Suprapubic skin (tissue), 4 donors: ENCODE measurements around the gene KLK12. TPM values are rescaled to one million over a fixed set of nuclear protein-coding genes. Genes with fewer than 3 reads are reported as not detected.
A peak's percentile ranks its signal among the peaks of the same experiment; 100 is the strongest.
"Not testable (repeated sequence)": the region's sequence is repeated elsewhere in the genome, so short reads cannot be mapped to it uniquely, and the experiment has no call there.

Experiments
- DNase-seq, 2 donors: peaks; one replicate each; pipeline ENCODE4 v3.0.0-alpha.2; 2019; ENCODE audit warnings: low spot score in 2 of 2
- H3K27ac ChIP-seq: fragments of 200-600 bp; sonication (generic); one replicate; pipeline ENCODE4 v1.5.1; 2019
- H3K27me3 ChIP-seq: fragments of 200-600 bp; sonication (generic); one replicate; pipeline ENCODE4 v1.5.1; 2019
- H3K36me3 ChIP-seq: fragments of 200-600 bp; sonication (generic); one replicate; pipeline ENCODE4 v1.5.1; 2019
- H3K4me1 ChIP-seq: fragments of 200-600 bp; sonication (generic); one replicate; pipeline ENCODE4 v1.5.1; 2019
- H3K4me3 ChIP-seq: fragments of 200-600 bp; sonication (generic); one replicate; pipeline ENCODE4 v1.5.1; 2019; ENCODE audit warnings: mild to moderate bottlenecking
- H3K9me3 ChIP-seq: fragments of 200-600 bp; sonication (generic); one replicate; pipeline ENCODE4 v1.5.1; 2019
- EP300 ChIP-seq: sonication (generic); formaldehyde crosslinking; IDR thresholded peaks from one replicate; pipeline ENCODE4 v1.6.1; 2017; ENCODE audit warnings: antibody characterized with exemption
- POLR2A ChIP-seq, 2 donors: fragments of 450-650 bp; IDR thresholded peaks; one replicate each; pipeline ENCODE4 v1.6.1; 2017; ENCODE audit warnings: antibody characterized with exemption in 2 of 2, mild to moderate bottlenecking in 2 of 2, moderate library complexity in 2 of 2
- POLR2AphosphoS5 ChIP-seq, 3 donors: sonication (generic); formaldehyde crosslinking; IDR thresholded peaks; one replicate each; pipeline ENCODE4 v1.6.1; 2017; ENCODE audit warnings: antibody characterized with exemption in 3 of 3
- WGBS: methylation state at CpG from one replicate; pipeline ENCODE4 v1.1.5; 2018; 5-methylcytosine and 5-hydroxymethylcytosine counted together
- total RNA-seq, 4 donors: library from RNA; depleted of rRNA; stranded (reverse); fragments of >200 nt; gene quantifications; one replicate each; pipeline ENCODE4 v1.1.0, GENCODE V29; 2016
- TF ChIP-seq, protein P1 (sequence below), 2 donors: fragments of 200-600 bp in 1 of 2; fragments of 450-650 bp in 1 of 2; sonication (generic) in 1 of 2; IDR thresholded peaks; one replicate each; pipeline ENCODE4 v1.5.1; 2016 to 2019; ENCODE audit warnings: antibody characterized with exemption in 2 of 2, mild to moderate bottlenecking in 1 of 2, moderate library complexity in 1 of 2

KLK12 gene
- total RNA-seq, 4 donors from 2014 or later: 2.6 to 5.0 TPM; not detected in 2

DNA sequence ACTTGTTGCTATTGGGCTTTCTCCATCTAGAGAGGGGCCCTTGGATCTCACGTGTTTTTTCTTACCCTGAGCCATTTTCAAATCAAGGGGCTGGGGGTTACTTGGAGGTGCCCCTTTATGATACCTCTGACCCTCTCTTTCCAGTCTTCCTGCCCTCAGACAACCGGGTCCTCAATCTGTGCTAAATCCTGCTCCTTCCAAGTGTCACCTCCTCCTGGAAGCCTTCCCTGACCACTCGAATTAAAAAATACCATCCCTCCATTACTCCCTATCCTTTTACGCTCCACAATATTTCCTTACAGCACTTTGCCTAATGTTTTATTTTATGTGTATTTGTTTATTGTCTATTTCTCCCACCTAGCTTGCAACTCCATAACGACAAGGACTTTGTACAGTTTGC is 36.7 kb downstream of the KLK12 start:
- Histone ChIP-seq H3K4me1 (peaks cover 21% of the 10 kb centered on the region), H3K4me3 (no peak overlapping the region), H3K27ac (no peak overlapping the region), H3K36me3 (no peaks in the 10 kb centered on the region), H3K27me3 (peaks cover 39% of the 10 kb centered on the region), H3K9me3 (no peaks in the 10 kb centered on the region)
- no peak for DNase-seq
- TF ChIP-seq EP300: no peak
- TF ChIP-seq, protein P1, sequence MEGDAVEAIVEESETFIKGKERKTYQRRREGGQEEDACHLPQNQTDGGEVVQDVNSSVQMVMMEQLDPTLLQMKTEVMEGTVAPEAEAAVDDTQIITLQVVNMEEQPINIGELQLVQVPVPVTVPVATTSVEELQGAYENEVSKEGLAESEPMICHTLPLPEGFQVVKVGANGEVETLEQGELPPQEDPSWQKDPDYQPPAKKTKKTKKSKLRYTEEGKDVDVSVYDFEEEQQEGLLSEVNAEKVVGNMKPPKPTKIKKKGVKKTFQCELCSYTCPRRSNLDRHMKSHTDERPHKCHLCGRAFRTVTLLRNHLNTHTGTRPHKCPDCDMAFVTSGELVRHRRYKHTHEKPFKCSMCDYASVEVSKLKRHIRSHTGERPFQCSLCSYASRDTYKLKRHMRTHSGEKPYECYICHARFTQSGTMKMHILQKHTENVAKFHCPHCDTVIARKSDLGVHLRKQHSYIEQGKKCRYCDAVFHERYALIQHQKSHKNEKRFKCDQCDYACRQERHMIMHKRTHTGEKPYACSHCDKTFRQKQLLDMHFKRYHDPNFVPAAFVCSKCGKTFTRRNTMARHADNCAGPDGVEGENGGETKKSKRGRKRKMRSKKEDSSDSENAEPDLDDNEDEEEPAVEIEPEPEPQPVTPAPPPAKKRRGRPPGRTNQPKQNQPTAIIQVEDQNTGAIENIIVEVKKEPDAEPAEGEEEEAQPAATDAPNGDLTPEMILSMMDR (IDR thresholded peaks at IDR 0.05): no peak
- no peak for TF ChIP-seq POLR2A (IDR thresholded peaks at IDR 0.05)
- TF ChIP-seq POLR2AphosphoS5 (IDR thresholded peaks at IDR 0.05): no peak
- WGBS: 72% methylated on average over 5 of the region's 5 CpGs

DNA sequence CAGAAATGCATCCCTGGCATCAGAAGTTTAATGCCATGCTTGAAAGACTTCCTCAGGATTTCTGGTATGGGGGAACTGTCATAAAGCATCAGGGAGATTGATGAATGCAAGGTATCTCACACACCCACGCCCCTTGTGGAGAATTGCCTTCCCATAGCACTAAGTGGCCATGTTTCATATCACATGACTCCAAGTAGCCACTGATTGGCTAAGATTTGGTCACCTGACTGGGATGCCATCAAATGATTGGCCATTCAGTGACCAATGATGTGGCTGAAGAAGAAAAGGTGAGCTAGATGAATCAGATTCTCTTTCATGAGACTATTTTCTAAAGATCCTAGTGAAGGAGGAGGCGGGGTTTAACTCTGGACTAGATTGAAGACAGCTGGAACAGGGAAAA is 40.7 kb downstream of the KLK12 start:
- H3K27ac ChIP-seq: no peak overlapping the region
- H3K27me3 ChIP-seq: peaks cover 4% of the 10 kb centered on the region
- H3K4me1 ChIP-seq: no peaks in the 10 kb centered on the region
- no peak for DNase-seq
- WGBS: 79% methylated on average over 2 of the region's 2 CpGs
- H3K36me3 ChIP-seq: no peaks in the 10 kb centered on the region
- H3K4me3 ChIP-seq: no peak overlapping the region
- H3K9me3 ChIP-seq: no peaks in the 10 kb centered on the region
- no peak for TF ChIP-seq EP300
- no peak for TF ChIP-seq POLR2A (IDR thresholded peaks at IDR 0.05)
- no peak for TF ChIP-seq POLR2AphosphoS5 (IDR thresholded peaks at IDR 0.05)
- TF ChIP-seq, protein P1 (IDR thresholded peaks at IDR 0.05): no peak

GRCh38 chr19:50992666-50993035 is 42.2 kb downstream of the KLK12 start:
- no peak for DNase-seq
- Histone ChIP-seq H3K4me1 (no peaks in the 10 kb centered on the region), H3K27me3 (no peaks in the 10 kb centered on the region), H3K36me3 (no peaks in the 10 kb centered on the region), H3K27ac (no peak overlapping the region), H3K9me3 (no peaks in the 10 kb centered on the region), H3K4me3 (no peak overlapping the region)
- TF ChIP-seq EP300 (no peak), POLR2A (IDR thresholded peaks at IDR 0.05) (no peak), POLR2AphosphoS5 (IDR thresholded peaks at IDR 0.05) (no peak)
- TF ChIP-seq, protein P1 (IDR thresholded peaks at IDR 0.05): no peak
- 55% methylated on average over 2 of the region's 2 CpGs for WGBS

DNA sequence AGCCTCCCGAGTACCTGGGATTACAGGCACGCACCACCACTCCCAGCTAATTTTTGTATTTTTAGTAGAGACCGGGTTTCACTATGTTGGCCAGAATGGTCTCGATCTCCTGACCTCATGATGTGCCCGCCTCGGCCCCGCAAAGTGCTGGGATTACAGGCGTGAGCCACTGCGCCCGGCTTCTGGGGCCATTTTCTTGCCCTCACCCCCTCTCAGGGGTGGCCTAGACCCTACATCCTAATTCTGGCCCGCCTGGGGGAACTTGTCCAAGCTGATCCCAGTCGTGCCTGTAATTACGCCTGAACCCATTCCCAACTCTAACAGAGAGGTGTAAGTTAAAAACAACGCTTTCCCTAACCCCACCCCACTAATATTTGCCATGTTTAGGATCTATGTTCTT is 50.4 kb downstream of the KLK12 start:
- 82% methylated on average over 14 of the region's 14 CpGs for WGBS
- H3K4me3 ChIP-seq, H3K27ac ChIP-seq, H3K9me3 ChIP-seq, H3K36me3 ChIP-seq, H3K4me1 ChIP-seq, DNase-seq: not testable (repeated sequence)
- H3K27me3 ChIP-seq: peaks cover 38% of the 10 kb centered on the region

- peak within 1 kb of the TSS; percentile 18 for H3K4me3 ChIP-seq
- DNase-seq: no peak
- H3K9me3 ChIP-seq: no peaks in the 10 kb centered on the region
- H3K36me3 ChIP-seq: no peaks in the 10 kb centered on the region
- TF ChIP-seq, protein P1 (IDR thresholded peaks at IDR 0.05): no peak
- no peak for TF ChIP-seq POLR2AphosphoS5 (IDR thresholded peaks at IDR 0.05)
- no peak for TF ChIP-seq EP300
- no peak for TF ChIP-seq POLR2A (IDR thresholded peaks at IDR 0.05)
- peaks cover 16% of the 10 kb centered on the region for H3K4me1 ChIP-seq
- H3K27ac ChIP-seq: no peak within 1 kb of the TSS
- WGBS: 11% methylated on average over 21 of the region's 28 CpGs
- peaks cover 42% of the 10 kb centered on the region for H3K27me3 ChIP-seq
These were observed 51.0 kb downstream of the KLK12 start, which contains the start of gene KLK7 for GRCh38 chr19:50983625-50984292. KLK7 (minus strand) TSS chr19:50983917; CDS start chr19:50982399, 1,518 bp downstream.

DNA sequence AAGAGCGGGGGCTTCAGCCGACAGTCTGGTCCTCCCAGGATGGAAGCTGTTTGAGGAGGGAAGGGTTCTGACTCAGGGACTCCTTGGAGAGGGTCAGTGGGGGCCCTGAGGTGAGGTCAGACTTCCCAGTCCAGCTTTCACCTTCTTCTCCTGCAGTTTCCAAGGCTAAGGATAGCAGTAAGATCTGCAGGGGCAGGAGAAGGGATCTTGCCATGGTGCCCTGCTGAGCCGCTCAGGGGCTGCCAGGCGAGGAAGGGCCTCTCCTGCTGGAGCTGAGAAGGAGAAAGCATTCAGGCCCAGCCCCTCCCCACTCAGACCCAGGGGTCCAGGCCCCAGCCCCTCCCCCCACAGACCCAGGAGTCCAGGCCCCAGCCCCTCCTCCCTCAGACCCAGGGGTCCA is 52.6 kb downstream of the KLK12 start:
- WGBS: 73% methylated on average over 4 of the region's 4 CpGs
- no peak overlapping the region for H3K27ac ChIP-seq
- DNase-seq: no peak
- H3K4me3 ChIP-seq: no peak overlapping the region
- no peaks in the 10 kb centered on the region for H3K36me3 ChIP-seq
- peaks cover 19% of the 10 kb centered on the region for H3K4me1 ChIP-seq
- TF ChIP-seq POLR2AphosphoS5 (IDR thresholded peaks at IDR 0.05): no peak
- TF ChIP-seq EP300: no peak
- TF ChIP-seq POLR2A (IDR thresholded peaks at IDR 0.05): no peak
- TF ChIP-seq, protein P1 (IDR thresholded peaks at IDR 0.05): no peak
- H3K9me3 ChIP-seq: no peaks in the 10 kb centered on the region
- H3K27me3 ChIP-seq: peaks cover 47% of the 10 kb centered on the region
